HCT116 (cell line): ENCODE results near the gene IAH1. TPM values are rescaled to one million over a fixed set of nuclear protein-coding genes. Genes with fewer than 3 reads are reported as not detected.

Experiments
- ATAC-seq: fragments of 200-7000 bp; cut with Tn5 transposase; 2 replicates; pipeline ENCODE4 v1.9.1; 2020; ENCODE audit warnings: mild to moderate bottlenecking, moderate library complexity
- BruUV-seq: library from RNA; stranded (reverse); fragments of 400-500 nt; replicated peaks from 2 replicates; lab custom pipeline; 2021; lab: Mats Ljungman, UMichigan
- CTCF ChIA-PET: fragments of 300-600 bp; sonication (Branson Sonifier 250); formaldehyde crosslinking; loops from one replicate; lab custom pipeline; 2021; ENCODE audit warnings: antibody characterized with exemption; lab: Charles Lee
- POLR2A ChIA-PET: fragments of 300-600, 350-600 bp; sonication (Branson Sonifier 250); formaldehyde crosslinking; loops from one replicate; lab custom pipeline; 2021; ENCODE audit warnings: antibody characterized with exemption; lab: Charles Lee
- RAD21 ChIA-PET, 2 experiments: fragments of 300-600 bp; sonication (Branson Sonifier 250); formaldehyde crosslinking; loops; one replicate each; lab custom pipeline; 2023; ENCODE audit warnings: low total read pairs in 2 of 2; ENCODE audit not compliant: uncharacterized antibody in 2 of 2, unreplicated experiment in 2 of 2, low non-redundant PET in 1 of 2; lab: Charles Lee
- DNase-seq: peaks from one replicate; pipeline ENCODE4 v3.0.0-alpha.2; 2010; ENCODE audit warnings: low read depth, low spot score
- H2AFZ ChIP-seq: fragments of 200-600 bp; shearing (Covaris generic), sonication (generic); 2 replicates; pipeline ENCODE4 v1.6.1; 2017; ENCODE audit warnings: low read depth, mixed run types, mixed read lengths, antibody characterized with exemption, low read length; ENCODE audit not compliant: poor library complexity, severe bottlenecking
- H3K27ac ChIP-seq: 2 replicates; pipeline ENCODE4 v1.5.1; 2012; ENCODE audit warnings: low read depth, low read length
- H3K27me3 ChIP-seq: fragments of 200-600 bp; sonication (generic); 2 replicates; pipeline ENCODE4 v1.6.1; 2016; ENCODE audit warnings: mixed run types, low read length, mixed read lengths; ENCODE audit not compliant: insufficient read depth
- H3K36me3 ChIP-seq, 2 experiments: fragments of 200-500 bp in 1 of 2; fragments of 200-600 bp in 1 of 2; sonication (Bioruptor generic) in 1 of 2; sonication (generic) in 1 of 2; 2 replicates each; pipeline versions ENCODE4 v1.5.1 to v1.6.1; 2014 to 2016; ENCODE audit warnings: low read length in 2 of 2, inconsistent platforms in 1 of 2, mixed read lengths in 1 of 2, mixed run types in 1 of 2; ENCODE audit not compliant: insufficient read depth in 2 of 2, control insufficient read depth in 1 of 2
- H3K4me1 ChIP-seq, 2 experiments: fragments of 200-600 bp in 1 of 2; sonication (generic) in 1 of 2; 2 replicates each; pipeline versions ENCODE4 v1.5.1 to v1.6.1; 2012 to 2017; ENCODE audit warnings: low read length in 2 of 2, inconsistent platforms in 1 of 2, mild to moderate bottlenecking in 1 of 2, mixed read lengths in 1 of 2, mixed run types in 1 of 2, moderate library complexity in 1 of 2; ENCODE audit not compliant: insufficient read depth in 2 of 2, control insufficient read depth in 1 of 2
- H3K4me2 ChIP-seq: fragments of 200-600 bp; sonication (generic); 2 replicates; pipeline ENCODE4 v1.6.1; 2017; ENCODE audit warnings: mixed run types, low read length, mixed read lengths
- H3K4me3 ChIP-seq, 2 experiments: fragments of 200-600 bp in 1 of 2; sonication (generic) in 1 of 2; replicated peaks in 1 of 2; 2 replicates each; pipeline ENCODE4 v1.5.1; 2011 to 2016; ENCODE audit warnings: low read length in 2 of 2, control low read depth in 1 of 2, low read depth in 1 of 2, mild to moderate bottlenecking in 1 of 2, mixed read lengths in 1 of 2, mixed run types in 1 of 2
- H3K79me2 ChIP-seq: fragments of 200-600 bp; sonication (generic); 2 replicates; pipeline ENCODE4 v1.6.1; 2017; ENCODE audit warnings: mild to moderate bottlenecking, mixed run types, low read length, moderate library complexity, mixed read lengths; ENCODE audit not compliant: insufficient read depth
- H3K9ac ChIP-seq: fragments of 200-600 bp; sonication (generic); 2 replicates; pipeline ENCODE4 v1.6.1; 2016; ENCODE audit warnings: low read length, mixed read lengths
- H3K9me2 ChIP-seq: fragments of 200-600 bp; sonication (generic), shearing (Covaris generic); 2 replicates; pipeline ENCODE4 v1.6.1; 2017; ENCODE audit warnings: mixed run types, mild to moderate bottlenecking, moderate library complexity; ENCODE audit not compliant: insufficient read depth
- H3K9me3 ChIP-seq, 2 experiments: fragments of 200-500 bp in 1 of 2; fragments of 200-600 bp in 1 of 2; sonication (Bioruptor generic) in 1 of 2; sonication (generic) in 1 of 2; 2 replicates each; pipeline ENCODE4 v1.6.1; 2014 to 2017; ENCODE audit warnings: low read length in 2 of 2, mixed read lengths in 2 of 2, inconsistent platforms in 1 of 2, low read depth in 1 of 2, mild to moderate bottlenecking in 1 of 2, mixed run types in 1 of 2, moderate library complexity in 1 of 2; ENCODE audit not compliant: control insufficient read depth in 1 of 2, insufficient read depth in 1 of 2
- H4K20me1 ChIP-seq: fragments of 200-600 bp; sonication (generic), shearing (Covaris generic); 2 replicates; pipeline ENCODE4 v1.6.1; 2017; ENCODE audit warnings: mixed run types, mild to moderate bottlenecking, moderate library complexity; ENCODE audit not compliant: insufficient read depth
- CBX3 ChIP-seq: IDR thresholded peaks from 2 replicates; pipeline ENCODE4 v1.6.1; 2012; ENCODE audit warnings: low read depth
- MAX ChIP-seq: IDR thresholded peaks from 2 replicates; pipeline ENCODE4 v1.6.1; 2012
- REST ChIP-seq: IDR thresholded peaks from 2 replicates; pipeline ENCODE4 v1.6.1; 2012; ENCODE audit warnings: low read depth
- SP1 ChIP-seq: IDR thresholded peaks from 2 replicates; pipeline ENCODE4 v1.6.1; 2012; ENCODE audit warnings: low read depth
- ZNF274 ChIP-seq: fragments of 200-500 bp; sonication (Bioruptor generic); IDR thresholded peaks from 2 replicates; pipeline ENCODE4 v1.6.1; 2014; ENCODE audit warnings: mild to moderate bottlenecking, low read depth, low read length, inconsistent platforms
- intact Hi-C: fragments of 100-400 bp; cut with micrococcal nuclease; formaldehyde crosslinking; loops from 2 replicates; pipeline ENCODE4 v1.10.0; 2022
- total RNA-seq: library from RNA; stranded (reverse); gene quantifications from one replicate; pipeline ENCODE4 v1.2.1, GENCODE V29; 2021; ENCODE audit not compliant: unreplicated experiment

Gene IAH1
- total RNA-seq, 1 experiment from 2014 or later: 35.1 TPM

GRCh38 chr2:9527995-9528787, 53.8 kb downstream of the IAH1 start:
- H3K9me3 ChIP-seq: no peaks in the 10 kb centered on the region
- no peaks in the 10 kb centered on the region for H4K20me1 ChIP-seq
- H3K4me3 ChIP-seq: no peak overlapping the region
- TF ChIP-seq SP1 (no peak), ZNF274 (no peak), MAX (no peak), REST (no peak), CBX3 (no peak)
- TF ChIP-seq, all 23 proteins: peak for 0
- ATAC-seq: no peak
- intact Hi-C loops: no loop called here
- ChIA-PET CTCF (no interaction called here), POLR2A (no interaction called here), RAD21 (no interaction called here)
- H3K4me1 ChIP-seq: 0 out of 4 replicates have a peak, but pooled peaks cover 0 to 5% of the 10 kb centered on the region in 2 experiments
- H3K27me3 ChIP-seq: no peaks in the 10 kb centered on the region
- BruUV-seq: no TSS peak
- peaks cover 10% of the 10 kb centered on the region; the same call in 1 of the 2 replicates for H3K79me2 ChIP-seq
- H3K36me3 ChIP-seq: no peaks in the 10 kb centered on the region; a peak in 2 of 4 replicates
- H2AFZ ChIP-seq: no peak overlapping the region
- no peak overlapping the region for H3K4me2 ChIP-seq
- H3K9ac ChIP-seq: no peak overlapping the region
- no peak overlapping the region for H3K27ac ChIP-seq
- no peaks in the 10 kb centered on the region for H3K9me2 ChIP-seq
- no peak for DNase-seq
